Liver (tissue), 9 donors: ENCODE measurements around the gene SNX5. TPM values are rescaled to one million over a fixed set of nuclear protein-coding genes. Genes with fewer than 3 reads are reported as not detected.
A peak's percentile ranks its signal among the peaks of the same experiment; 100 is the strongest.

Experiments used
- DNase-seq: peaks from one replicate; pipeline ENCODE4 v3.0.0-alpha.2; 2017; ENCODE audit warnings: low spot score
- H3K27ac ChIP-seq, 2 donors: one replicate each; pipeline ENCODE4 v1.7.0; 2013; ENCODE audit warnings: inconsistent platforms in 2 of 2, low read length in 2 of 2, control low read depth in 1 of 2, low read depth in 1 of 2, mild to moderate bottlenecking in 1 of 2
- H3K27me3 ChIP-seq, 4 donors: one replicate each; pipeline versions ENCODE4 v1.6.1 to v1.7.0; 2013; ENCODE audit warnings: low read length in 3 of 4, inconsistent platforms in 1 of 4, mild to moderate bottlenecking in 1 of 4, moderate library complexity in 1 of 4; ENCODE audit not compliant: control insufficient read depth in 4 of 4, insufficient read depth in 4 of 4
- H3K36me3 ChIP-seq, 4 donors: one replicate each; pipeline versions ENCODE4 v1.6.1 to v1.7.0; 2013; ENCODE audit warnings: low read length in 3 of 4, mild to moderate bottlenecking in 3 of 4, low read depth in 1 of 4, moderate library complexity in 1 of 4; ENCODE audit not compliant: control insufficient read depth in 4 of 4, insufficient read depth in 3 of 4
- H3K4me1 ChIP-seq, 4 donors: one replicate each; pipeline versions ENCODE4 v1.6.1 to v1.7.0; 2013; ENCODE audit warnings: low read length in 3 of 4, mild to moderate bottlenecking in 3 of 4, moderate library complexity in 1 of 4; ENCODE audit not compliant: control insufficient read depth in 4 of 4, insufficient read depth in 4 of 4
- H3K4me3 ChIP-seq, 3 donors: one replicate each; pipeline versions ENCODE4 v1.6.1 to v1.7.0; 2013; ENCODE audit warnings: low read length in 3 of 3, control low read depth in 1 of 3, low read depth in 1 of 3, mild to moderate bottlenecking in 1 of 3
- H3K9ac ChIP-seq, 2 donors: one replicate each; pipeline ENCODE4 v1.7.0; 2013; ENCODE audit warnings: low read length in 2 of 2, mild to moderate bottlenecking in 2 of 2, moderate library complexity in 2 of 2, control low read depth in 1 of 2, low read depth in 1 of 2
- H3K9me3 ChIP-seq, 4 donors: one replicate each; pipeline versions ENCODE4 v1.6.1 to v1.7.0; 2013; ENCODE audit warnings: low read length in 3 of 4; ENCODE audit not compliant: control insufficient read depth in 4 of 4
- FOXA1 ChIP-seq: IDR thresholded peaks from 2 replicates; pipeline ENCODE4 v1.6.1; 2016; ENCODE audit warnings: antibody characterized with exemption
- FOXA2 ChIP-seq: IDR thresholded peaks from 2 replicates; pipeline ENCODE4 v1.6.1; 2016; ENCODE audit warnings: antibody characterized with exemption
- HNF4A ChIP-seq, 2 donors: conservative IDR thresholded peaks; 2 replicates each; pipeline ENCODE4 v1.6.1; 2016; ENCODE audit warnings: antibody characterized with exemption in 2 of 2, mild to moderate bottlenecking in 2 of 2
- JUND ChIP-seq, 2 donors: IDR thresholded peaks; 2 replicates each; pipeline ENCODE4 v1.6.1; 2016; ENCODE audit warnings: antibody characterized with exemption in 2 of 2
- NR2F2 ChIP-seq: IDR thresholded peaks from 2 replicates; pipeline ENCODE4 v1.6.1; 2016; ENCODE audit warnings: antibody characterized with exemption
- RXRA ChIP-seq, 2 donors: IDR thresholded peaks; 2 replicates each; pipeline ENCODE4 v1.6.1; 2017 to 2018; ENCODE audit warnings: antibody characterized with exemption in 2 of 2, mild to moderate bottlenecking in 1 of 2
- SP1 ChIP-seq: IDR thresholded peaks from 2 replicates; pipeline ENCODE4 v1.6.1; 2018; ENCODE audit warnings: antibody characterized with exemption, mild to moderate bottlenecking
- TAF1 ChIP-seq: conservative IDR thresholded peaks from 2 replicates; pipeline ENCODE4 v1.6.1; 2016; ENCODE audit warnings: antibody characterized with exemption, mild to moderate bottlenecking
- WGBS: extraction: QIAGEN DNeasy Blood & Tissue Kit; methylation state at CpG from one replicate; pipeline ENCODE4 v1.1.7; 2013; 5-methylcytosine and 5-hydroxymethylcytosine counted together
- polyA plus RNA-seq, 2 donors: library from polyadenylated mRNA; stranded (reverse) in 1 of 2; unstranded in 1 of 2; fragments of 200-250 nt in 1 of 2; fragments of >200 nt in 1 of 2; fragmentation: Nextera tagmentation in 1 of 2; extraction: Ambion mirVana in 1 of 2; gene quantifications; one replicate each; pipeline versions ENCODE4 v1.2.1 to v1.2.3, GENCODE V29; 2013 to 2015
- total RNA-seq, 2 donors: library from RNA; depleted of rRNA; stranded (reverse); fragments of >200 nt; gene quantifications; one replicate each; pipeline ENCODE4 v1.2.3, GENCODE V29; 2014
- TF ChIP-seq, protein P1 (sequence below): IDR thresholded peaks from 2 replicates; pipeline ENCODE4 v1.6.1; 2016; ENCODE audit warnings: antibody characterized with exemption
- TF ChIP-seq, protein P2 (sequence below): IDR thresholded peaks from 2 replicates; pipeline ENCODE4 v1.6.1; 2016; ENCODE audit warnings: antibody characterized with exemption
- TF ChIP-seq, protein P3 (sequence below): IDR thresholded peaks from 2 replicates; pipeline ENCODE4 v1.6.1; 2016; ENCODE audit warnings: antibody characterized with exemption, mild to moderate bottlenecking
- TF ChIP-seq, protein P4 (sequence below): IDR thresholded peaks from 2 replicates; pipeline ENCODE4 v1.6.1; 2016; ENCODE audit warnings: antibody characterized with exemption
- TF ChIP-seq, protein P5 (sequence below): fragments of 150-350 bp; IDR thresholded peaks from 2 replicates; pipeline ENCODE4 v1.5.1; 2017; ENCODE audit warnings: improper control_type of control experiment, low read depth, low read length; ENCODE audit not compliant: missing input control
- donor health status: healthy.
- donor health status: healthy.
- donor health status: healthy.
- donor health status: healthy.
- donor health status: healthy.

The SNX5 gene
- total and polyA plus RNA-seq, 4 donors, result 32.8 to 77.8 (median 46.2) TPM

DNA sequence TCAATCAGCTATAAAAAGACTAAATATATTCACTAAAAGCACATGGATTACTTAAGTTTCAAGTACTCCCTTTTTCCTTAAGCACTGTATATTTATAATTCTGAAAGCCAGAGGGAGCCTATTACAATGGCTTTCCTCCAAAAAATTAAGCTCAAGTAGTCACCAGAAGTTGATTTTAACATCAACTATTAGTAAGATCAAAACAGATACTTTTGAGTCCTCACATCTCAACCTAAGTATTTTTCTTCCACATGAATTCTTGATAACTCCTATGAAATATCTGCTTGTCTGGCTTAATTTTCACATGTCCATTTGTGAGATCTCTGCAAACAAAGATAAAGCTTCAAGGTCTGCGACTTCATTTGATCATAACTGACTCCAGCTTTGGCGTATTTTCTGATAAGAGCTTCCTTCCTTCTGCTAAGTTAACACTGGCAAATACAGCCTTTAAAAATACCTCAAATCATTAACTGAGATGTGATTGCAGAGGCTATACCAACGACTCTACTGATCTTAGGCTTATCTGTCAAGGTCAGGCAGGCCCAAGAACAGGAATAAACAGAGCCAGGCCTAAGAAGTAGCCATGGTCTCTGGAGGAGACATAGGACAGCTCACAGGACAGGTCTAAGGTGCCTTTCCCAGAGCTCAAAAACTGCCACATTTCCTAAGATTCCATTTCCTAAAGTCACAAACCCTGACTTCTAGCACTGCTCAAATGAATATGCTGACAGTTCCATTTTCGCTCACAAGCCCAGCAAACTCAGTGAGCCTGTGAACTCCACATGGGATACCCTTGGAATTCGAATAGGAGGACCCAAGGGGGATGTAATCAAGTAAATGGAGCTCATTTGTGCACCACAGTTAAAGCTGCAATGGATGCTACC lies 10.0 kb downstream of the SNX5 start (continued):
- TF ChIP-seq, protein P1, sequence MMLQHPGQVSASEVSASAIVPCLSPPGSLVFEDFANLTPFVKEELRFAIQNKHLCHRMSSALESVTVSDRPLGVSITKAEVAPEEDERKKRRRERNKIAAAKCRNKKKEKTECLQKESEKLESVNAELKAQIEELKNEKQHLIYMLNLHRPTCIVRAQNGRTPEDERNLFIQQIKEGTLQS, result no peak

DNA sequence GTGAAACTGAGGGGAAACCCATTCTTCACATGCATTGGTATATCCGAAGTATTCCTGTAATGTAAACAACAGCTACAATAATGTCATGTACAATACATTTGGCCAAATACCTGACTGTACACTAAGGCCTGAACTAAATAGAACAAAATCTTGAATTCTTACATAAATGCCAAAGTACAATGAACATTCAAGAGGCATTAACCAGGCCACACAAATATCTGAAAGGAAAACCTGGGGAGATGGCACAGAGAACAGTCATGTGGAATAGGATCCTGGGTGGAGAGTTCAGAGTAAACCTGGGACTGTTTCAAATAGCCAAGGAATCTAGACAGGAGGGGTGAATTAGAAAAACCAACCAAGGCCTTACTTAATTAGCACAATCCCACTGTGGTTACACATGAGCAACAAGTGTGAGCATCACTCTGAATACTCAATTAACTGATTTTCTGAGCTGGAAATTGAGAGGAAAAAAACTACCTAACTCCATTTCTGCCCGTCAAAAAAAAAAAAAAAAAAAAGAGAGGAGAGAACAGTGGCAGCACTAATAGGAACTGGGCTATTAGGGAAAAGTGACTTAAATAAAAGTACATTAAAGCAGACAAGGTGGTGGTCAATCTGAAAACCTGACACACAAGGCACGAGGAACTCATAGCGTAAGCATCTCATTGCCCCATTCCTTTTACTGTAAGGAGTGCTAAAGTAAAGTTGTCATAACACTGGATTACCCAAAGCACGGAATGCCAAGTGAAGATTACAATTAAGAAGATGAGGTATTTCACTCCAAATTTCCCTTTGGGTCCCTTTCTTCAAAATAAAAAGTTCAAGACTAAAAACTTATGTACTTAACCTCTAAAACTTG lies 10.9 kb downstream of the SNX5 start:
- Histone ChIP-seq H3K36me3 (peaks cover 0 to 24% (median 15%) of the 10 kb centered on the region in 4 donors), H3K27me3 (no peaks in the 10 kb centered on the region), H3K9me3 (no peaks in the 10 kb centered on the region), H3K27ac (peak overlapping the region; percentile 35 to 58), H3K4me1 (peaks cover 6 to 41% (median 37%) of the 10 kb centered on the region in 4 donors), H3K9ac (no peak overlapping the region), H3K4me3 (no peak overlapping the region)
- DNase-seq, result no peak
- WGBS, result 73% methylated on average over 5 of the region's 5 CpGs
- TF ChIP-seq NR2F2, result no peak
- TF ChIP-seq, protein P2, sequence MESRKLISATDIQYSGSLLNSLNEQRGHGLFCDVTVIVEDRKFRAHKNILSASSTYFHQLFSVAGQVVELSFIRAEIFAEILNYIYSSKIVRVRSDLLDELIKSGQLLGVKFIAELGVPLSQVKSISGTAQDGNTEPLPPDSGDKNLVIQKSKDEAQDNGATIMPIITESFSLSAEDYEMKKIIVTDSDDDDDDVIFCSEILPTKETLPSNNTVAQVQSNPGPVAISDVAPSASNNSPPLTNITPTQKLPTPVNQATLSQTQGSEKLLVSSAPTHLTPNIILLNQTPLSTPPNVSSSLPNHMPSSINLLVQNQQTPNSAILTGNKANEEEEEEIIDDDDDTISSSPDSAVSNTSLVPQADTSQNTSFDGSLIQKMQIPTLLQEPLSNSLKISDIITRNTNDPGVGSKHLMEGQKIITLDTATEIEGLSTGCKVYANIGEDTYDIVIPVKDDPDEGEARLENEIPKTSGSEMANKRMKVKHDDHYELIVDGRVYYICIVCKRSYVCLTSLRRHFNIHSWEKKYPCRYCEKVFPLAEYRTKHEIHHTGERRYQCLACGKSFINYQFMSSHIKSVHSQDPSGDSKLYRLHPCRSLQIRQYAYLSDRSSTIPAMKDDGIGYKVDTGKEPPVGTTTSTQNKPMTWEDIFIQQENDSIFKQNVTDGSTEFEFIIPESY, result no peak
- TF ChIP-seq FOXA1, result no peak
- no peak for TF ChIP-seq TAF1

DNA sequence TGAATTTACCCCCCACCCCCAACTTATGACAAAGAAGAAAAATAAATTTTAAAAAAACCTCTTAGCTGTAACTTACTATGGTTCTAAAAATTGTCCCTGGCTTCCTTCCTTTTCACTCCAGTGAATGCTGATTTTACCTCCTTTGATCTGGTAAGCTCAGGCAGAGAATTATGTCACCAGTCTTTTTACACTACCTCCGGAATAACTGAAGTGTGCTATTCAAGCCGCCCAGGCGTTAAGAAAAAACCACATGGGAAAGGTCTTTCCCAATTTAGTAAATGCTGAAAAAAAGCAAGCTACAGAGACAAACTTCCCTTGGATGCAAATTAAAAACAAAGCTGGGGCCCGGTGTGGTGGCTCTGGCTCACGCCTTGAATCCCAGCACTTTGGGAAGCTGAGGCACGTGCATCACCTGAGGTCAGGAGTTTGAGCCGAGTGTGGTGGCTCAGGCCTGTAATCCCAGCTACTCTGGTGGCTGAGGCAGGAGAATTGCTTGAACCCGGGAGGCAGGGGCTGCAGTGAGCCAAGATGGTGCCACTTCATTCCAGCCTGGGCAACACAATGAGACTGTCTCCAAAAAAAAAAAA lies 12.4 kb downstream of the SNX5 start:
- no peak for TF ChIP-seq FOXA1
- TF ChIP-seq JUND (IDR thresholded peaks at IDR 0.05), result no peak
- no peak for TF ChIP-seq NR2F2
- TF ChIP-seq, protein P3, sequence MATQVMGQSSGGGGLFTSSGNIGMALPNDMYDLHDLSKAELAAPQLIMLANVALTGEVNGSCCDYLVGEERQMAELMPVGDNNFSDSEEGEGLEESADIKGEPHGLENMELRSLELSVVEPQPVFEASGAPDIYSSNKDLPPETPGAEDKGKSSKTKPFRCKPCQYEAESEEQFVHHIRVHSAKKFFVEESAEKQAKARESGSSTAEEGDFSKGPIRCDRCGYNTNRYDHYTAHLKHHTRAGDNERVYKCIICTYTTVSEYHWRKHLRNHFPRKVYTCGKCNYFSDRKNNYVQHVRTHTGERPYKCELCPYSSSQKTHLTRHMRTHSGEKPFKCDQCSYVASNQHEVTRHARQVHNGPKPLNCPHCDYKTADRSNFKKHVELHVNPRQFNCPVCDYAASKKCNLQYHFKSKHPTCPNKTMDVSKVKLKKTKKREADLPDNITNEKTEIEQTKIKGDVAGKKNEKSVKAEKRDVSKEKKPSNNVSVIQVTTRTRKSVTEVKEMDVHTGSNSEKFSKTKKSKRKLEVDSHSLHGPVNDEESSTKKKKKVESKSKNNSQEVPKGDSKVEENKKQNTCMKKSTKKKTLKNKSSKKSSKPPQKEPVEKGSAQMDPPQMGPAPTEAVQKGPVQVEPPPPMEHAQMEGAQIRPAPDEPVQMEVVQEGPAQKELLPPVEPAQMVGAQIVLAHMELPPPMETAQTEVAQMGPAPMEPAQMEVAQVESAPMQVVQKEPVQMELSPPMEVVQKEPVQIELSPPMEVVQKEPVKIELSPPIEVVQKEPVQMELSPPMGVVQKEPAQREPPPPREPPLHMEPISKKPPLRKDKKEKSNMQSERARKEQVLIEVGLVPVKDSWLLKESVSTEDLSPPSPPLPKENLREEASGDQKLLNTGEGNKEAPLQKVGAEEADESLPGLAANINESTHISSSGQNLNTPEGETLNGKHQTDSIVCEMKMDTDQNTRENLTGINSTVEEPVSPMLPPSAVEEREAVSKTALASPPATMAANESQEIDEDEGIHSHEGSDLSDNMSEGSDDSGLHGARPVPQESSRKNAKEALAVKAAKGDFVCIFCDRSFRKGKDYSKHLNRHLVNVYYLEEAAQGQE, result no peak
- TF ChIP-seq, protein P2, result no peak
- no peak for TF ChIP-seq FOXA2
- TF ChIP-seq RXRA (IDR thresholded peaks at IDR 0.05), result no peak
- no peak for TF ChIP-seq SP1
- TF ChIP-seq TAF1, result no peak
- no peak for TF ChIP-seq HNF4A (conservative IDR thresholded peaks at IDR 0.05)
- TF ChIP-seq, protein P4, sequence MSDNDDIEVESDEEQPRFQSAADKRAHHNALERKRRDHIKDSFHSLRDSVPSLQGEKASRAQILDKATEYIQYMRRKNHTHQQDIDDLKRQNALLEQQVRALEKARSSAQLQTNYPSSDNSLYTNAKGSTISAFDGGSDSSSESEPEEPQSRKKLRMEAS, result no peak
- TF ChIP-seq, protein P5, sequence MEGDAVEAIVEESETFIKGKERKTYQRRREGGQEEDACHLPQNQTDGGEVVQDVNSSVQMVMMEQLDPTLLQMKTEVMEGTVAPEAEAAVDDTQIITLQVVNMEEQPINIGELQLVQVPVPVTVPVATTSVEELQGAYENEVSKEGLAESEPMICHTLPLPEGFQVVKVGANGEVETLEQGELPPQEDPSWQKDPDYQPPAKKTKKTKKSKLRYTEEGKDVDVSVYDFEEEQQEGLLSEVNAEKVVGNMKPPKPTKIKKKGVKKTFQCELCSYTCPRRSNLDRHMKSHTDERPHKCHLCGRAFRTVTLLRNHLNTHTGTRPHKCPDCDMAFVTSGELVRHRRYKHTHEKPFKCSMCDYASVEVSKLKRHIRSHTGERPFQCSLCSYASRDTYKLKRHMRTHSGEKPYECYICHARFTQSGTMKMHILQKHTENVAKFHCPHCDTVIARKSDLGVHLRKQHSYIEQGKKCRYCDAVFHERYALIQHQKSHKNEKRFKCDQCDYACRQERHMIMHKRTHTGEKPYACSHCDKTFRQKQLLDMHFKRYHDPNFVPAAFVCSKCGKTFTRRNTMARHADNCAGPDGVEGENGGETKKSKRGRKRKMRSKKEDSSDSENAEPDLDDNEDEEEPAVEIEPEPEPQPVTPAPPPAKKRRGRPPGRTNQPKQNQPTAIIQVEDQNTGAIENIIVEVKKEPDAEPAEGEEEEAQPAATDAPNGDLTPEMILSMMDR, result no peak
- TF ChIP-seq, protein P1, result no peak
- Histone ChIP-seq H3K4me1 (peaks cover 5 to 35% (median 31%) of the 10 kb centered on the region in 4 donors), H3K27ac (no peak overlapping the region), H3K9me3 (no peaks in the 10 kb centered on the region), H3K9ac (peak overlapping the region in 1 of 2 donors; percentile 4), H3K4me3 (no peak overlapping the region), H3K27me3 (no peaks in the 10 kb centered on the region), H3K36me3 (peaks cover 1 to 30% (median 19%) of the 10 kb centered on the region in 4 donors)
- no peak for DNase-seq
- WGBS, result 79% methylated on average over 8 of the region's 8 CpGs
